Hippocampal formation (tissue), 2 donors: ENCODE results near the gene RUNX1.

Source experiments
- DNase-seq, 2 donors: peaks; one replicate each; lab custom pipeline; 2025; lab: John Stamatoyannopoulos, UW

The RUNX1 gene

DNA sequence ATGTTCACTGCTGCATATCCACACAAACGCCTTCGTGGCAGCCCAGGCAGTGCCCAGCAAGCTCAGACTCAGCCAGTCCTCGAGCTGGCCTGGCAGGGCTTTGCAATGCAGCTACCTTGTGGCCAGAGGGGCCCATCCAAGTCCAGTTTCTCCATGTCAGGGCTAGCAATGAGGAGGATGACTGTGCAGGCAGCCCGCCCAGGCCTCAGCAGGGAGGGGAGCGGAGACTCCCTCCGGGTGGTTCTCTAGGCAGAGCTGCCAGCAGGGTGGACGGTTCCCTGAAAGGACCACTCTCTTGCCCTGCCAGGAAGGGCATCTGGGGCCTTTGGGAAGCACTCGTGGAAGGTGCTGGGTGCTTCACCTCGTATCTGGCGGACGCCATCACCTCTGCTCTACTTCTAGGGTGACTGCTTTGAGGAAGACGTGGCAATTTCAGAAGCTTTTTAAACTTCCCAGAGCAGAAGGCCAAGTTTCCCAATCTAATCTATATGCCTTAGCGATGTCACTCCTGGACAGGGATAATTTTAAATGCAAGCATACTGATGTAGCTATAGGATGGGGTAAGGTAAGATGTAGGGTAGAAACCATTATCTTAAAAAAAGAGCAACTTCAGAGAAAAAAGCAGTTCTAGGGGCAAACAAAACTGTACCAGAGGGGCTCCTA is 56.2 kb downstream of the RUNX1 start:
- no peak for DNase-seq

DNA sequence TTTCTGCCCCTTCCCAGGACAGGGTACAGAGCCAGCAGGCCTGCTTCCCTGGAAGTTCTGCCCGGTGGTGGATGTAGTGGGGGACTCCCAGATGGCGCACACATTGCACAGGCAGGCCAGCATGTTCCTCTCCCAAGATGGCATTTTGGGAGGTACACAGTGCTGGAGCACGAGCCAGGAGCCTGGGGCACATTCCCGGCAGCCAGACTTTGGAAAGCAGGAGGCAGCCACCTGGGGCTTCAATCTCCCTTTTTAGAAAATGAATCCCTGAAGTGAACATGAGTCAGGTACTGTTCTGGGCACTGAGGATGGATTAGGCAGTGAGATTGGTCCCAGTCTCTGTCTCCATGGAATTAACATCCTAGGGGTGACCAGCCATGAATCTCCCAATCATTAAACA is 56.9 kb downstream of the RUNX1 start:
- DNase-seq: no peak

DNA sequence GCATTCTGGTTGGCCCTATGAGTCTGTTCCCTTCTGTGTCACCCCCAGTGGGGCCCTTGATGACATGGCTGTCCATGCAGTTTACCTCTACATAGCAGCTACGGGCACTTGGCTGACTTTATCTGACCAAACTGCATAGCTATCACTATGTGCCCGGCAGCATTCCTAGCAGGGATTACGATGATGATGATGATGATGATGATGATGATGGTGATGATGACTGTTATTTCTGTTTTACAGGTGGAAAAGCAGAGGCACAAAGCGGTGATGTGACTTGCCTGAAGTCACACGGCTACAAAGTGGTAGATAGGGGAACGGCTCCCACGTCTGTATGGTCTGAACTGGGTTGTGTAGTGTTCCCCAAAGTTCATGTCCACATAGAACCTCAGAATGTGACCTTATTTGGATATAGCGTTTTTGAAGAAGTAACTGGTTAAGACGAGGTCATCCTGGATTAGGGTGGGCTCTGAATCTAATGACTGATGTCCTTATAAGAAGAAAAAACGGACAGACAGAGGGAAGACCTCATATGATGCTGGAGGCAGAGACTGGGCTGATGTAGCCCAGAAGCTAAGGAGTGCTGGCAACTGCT is 57.6 kb downstream of the RUNX1 start:
- DNase-seq: no peak

DNA sequence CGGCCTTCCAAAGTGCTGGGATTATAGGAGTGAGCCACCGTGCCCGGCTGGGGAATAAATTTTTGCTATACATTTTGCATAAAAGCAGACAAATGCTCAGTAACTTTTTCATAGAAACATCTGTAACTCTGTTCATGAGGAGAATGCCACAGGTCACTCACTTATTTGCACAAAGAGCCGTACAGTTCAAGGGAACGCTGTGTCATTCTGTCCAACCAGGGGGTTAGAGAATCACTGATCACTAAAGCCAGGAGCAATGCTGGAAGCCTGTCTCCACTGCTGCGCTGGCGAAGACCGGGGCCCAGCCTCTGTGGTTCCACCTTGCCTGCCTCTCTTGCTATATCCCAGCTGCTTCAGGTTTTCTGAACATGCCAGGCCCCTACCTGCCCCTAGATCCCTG is 58.3 kb downstream of the RUNX1 start:
- DNase-seq: no peak

DNA sequence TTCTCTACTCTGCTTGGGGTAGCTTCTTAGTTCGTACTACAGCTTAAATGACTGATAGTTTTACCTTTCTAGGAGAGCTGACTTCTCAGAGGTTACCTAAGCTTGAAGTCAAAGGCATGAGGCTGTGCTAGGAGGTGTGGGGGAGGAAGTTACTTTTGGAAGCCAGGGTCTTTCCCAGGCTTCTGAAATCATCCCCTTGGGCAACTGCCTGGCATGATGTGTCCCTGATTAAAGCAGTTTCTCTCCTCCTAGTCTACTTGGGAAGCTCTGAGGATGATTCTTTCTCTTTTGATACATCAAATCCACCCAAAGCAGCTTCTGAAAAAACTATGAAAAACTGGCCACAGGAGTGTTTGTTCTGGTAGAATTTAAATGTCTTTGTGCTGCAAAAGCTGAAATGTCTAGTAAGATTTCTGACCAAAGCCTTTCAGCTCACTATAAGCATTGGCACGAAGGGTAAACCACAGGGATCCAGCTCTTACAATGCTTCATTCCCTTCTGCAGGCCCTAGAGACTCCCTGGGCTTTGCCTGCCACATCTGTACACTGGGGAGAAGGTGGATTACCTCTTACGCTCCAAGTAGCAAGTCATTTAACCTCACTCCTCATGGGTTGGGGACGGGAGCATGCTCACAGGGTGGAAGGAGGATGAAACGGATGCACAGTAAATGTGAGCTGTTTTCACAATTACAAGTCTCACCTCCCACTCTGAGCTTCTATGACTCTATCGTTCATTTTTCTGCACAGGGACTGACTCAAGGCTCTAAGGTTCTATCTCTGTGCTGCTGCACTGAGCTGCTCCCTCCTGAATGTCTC is 59.6 kb downstream of the RUNX1 start:
- no peak for DNase-seq

DNA sequence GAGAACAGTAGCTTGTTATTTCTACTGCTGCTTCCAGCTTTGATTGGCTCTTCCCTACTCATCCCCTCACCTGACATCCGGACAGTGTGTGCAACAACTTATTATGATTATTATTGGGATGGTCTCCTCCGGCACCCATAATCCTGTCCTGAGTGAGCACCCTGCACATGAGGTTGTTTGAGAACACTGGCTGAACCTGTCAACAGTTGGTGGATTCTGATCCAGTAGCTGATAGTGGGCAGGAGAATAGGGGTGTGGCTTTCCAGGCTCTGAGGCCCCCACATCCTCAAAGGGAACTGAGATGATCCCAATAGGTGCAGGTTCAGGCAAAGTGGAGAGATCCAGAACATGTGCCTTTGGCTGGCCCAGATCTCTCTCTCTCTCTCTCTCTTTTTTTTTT is 60.5 kb downstream of the RUNX1 start:
- no peak for DNase-seq

DNA sequence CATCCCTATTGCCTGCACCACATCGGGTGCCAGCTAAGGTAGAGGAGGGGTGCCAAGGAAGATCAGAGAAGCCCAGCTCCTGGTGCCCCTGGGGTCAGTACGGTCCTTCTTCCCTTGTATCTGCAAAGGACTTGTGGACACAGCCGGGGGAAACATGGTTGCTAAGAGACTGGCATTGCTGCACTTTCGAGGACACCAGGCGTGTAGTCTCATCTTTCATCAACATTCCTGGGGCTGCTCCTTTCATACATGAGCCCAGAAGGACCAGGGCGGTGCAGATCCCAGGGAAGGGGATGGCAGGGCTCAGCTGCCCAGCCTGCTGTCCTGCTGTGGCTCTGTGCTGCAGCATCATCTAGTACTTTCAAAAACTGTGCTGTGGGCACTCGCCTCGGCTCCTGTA is 61.0 kb downstream of the RUNX1 start:
- DNase-seq: no peak

DNA sequence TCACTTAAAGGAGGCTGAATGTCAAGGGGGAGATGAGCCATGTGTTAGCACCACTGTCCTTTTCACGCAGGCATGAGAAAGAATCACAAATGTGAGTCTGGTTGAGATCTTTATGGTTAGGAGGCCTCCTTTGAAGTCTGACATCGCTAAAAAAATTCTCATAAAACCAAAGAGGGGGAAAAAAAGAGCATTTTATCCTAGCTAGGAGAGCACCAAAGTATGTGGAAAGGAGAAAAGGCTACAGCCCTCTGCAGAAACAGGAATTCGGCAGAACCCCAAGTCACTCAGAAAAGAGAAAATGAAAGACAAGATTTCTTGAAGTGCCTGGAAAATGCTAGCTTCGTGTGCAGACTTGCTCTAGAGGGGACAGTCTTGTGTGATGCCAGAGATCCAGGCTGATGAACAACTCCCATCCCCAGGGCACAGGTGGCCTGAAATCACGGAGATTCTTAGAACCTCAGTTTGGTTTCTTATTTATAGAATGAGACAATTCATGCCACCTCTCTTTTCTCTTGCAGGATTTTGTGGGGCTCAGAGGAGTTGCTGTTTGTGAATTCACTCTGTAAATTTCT is 61.5 kb downstream of the RUNX1 start:
- no peak for DNase-seq

DNA sequence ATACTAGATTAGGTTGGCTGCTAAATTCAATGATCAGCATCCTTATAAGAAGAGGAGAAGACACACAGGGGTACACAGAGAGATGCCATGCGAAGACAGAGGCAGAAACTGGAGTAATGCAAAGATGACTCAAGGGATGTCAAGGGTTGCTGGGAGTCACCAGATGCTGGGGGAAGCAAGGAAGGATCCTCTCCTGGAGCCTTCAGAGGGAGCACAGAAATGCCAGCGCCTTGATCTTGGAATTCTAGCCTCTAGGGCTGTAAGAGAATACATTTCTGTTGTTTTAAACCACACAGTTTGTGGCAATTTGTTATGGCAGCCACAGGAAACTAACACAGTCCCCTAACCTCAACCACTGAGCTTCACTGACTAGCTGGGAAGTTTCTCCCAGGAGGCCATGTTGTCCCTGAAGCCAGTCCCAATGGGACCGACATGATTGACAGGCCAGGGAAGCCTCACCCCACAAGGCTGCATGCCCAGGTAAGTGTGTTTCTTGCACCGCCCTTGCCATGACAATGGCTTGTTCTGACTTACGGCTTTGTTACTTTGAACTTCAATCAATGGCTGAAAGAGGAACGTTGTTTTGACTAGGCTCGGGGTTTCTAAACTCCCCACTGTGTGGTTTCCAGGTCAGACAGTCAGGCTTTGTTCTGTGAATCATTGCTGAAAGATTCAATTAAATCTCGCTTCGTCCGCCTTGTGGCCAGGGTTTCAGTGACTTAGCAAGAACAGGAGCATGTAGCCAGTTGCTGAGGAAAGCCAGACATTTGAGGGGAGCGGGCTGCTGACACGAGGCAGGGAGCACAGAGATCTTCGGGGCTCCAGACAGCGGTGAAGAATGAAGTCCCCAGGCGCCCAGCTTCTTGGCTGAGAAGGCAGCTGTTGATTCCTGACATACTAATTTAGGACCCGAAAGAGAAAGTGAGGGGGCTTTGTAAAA is 62.3 kb downstream of the RUNX1 start:
- no peak for DNase-seq

DNA sequence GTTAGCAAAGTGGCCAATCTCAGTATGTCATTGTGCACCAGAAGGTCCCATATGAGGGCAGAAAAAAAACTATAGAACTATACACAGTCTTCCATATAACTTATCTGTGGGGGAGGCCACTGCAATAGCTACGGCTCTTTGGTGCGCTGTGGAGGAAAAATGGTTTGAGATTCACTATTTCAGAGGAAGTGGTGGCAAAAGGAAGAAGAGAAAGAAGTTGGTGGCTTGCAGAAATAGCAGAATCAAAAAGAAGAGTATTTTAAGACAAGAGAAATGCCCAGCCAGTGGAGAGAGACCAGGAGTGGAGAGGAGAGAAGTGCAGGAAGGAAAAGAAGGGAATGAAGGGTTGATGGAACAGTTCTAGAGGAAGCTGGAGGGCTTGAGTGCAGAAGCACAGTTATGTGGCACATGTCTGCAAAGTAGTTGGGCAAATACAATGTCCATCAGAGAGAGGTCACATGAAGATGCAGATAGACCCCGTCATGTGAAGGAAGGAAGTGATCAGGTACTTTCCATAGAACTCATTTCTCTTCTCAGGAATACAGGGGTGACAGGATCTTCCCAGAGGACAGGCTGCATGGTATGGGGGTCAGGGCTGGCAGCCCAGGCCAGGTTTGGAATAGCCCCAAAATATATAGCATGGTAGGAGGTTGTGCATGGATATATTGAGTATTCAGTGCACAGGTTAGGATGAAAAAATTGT is 64.6 kb downstream of the RUNX1 start:
- DNase-seq: no peak

DNA sequence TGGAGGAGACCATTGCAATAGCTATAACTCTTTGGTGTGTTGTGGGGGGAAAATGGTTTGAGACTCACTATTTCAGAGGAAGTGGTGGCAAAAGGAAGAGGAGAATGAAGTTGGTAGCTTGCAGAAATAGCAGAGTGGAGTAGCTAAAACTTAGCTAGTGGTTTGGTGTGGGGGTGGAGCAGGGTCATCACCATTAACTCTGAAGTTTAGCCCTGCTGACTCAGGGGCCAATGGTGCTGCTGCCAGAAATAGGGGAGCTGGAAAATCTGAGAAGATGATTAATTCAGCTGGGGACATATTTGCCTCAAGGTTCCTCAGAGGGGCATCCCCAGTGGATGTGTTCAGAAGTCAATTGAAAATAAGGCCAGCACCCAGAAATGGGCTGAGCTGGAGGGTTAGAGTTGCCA is 65.4 kb downstream of the RUNX1 start:
- no peak for DNase-seq

DNA sequence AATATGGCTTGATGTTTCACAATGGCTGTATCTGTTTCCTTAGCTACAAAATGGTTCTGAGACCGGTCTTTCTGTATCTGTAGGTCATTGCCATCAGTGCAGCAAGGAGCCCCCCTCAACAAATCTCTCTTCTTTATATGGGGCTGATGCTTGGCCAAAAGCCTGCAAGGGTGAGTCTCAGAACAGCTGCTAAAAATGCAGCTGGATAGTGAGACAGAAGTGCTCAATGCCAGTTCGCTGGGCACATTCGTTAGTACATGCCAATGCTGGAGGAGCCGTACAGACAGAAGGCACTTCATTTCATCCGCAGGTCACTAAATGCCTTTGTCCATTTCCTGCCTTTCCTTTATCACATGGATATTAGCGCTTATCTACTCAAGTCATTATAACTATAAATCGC is 67.3 kb downstream of the RUNX1 start:
- no peak for DNase-seq

DNA sequence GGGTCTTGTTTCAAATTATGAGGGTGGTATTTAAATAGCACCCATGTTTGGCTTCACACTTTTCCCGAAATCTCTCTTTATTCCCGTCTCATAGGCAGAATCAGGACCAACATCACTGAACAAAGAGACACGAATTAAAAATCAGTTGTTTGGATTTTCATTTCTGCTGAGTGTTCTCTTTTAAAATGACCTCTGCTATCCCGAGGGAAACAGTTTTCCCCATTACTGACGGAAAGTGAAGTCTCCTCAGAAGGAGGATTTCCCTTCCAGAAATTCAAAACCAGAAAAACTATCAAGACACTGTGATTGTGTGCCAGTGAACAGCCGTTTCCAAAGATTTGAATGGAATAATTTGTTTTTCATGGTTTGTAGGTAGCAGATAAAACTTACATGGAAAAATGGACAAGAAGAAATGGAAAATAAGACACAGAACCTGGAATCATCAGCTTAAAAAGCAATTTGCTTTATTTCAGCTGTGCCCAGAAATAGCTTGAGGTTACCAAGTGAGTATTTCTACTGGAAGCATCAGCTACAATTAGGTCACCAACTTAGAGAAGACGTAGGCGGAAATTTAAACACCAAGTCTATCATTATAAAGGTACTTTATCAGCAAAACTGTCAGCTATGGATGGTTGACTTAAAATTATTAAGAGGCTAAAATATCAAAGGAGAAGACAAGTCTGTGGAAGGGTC is 68.5 kb downstream of the RUNX1 start:
- DNase-seq: no peak

DNA sequence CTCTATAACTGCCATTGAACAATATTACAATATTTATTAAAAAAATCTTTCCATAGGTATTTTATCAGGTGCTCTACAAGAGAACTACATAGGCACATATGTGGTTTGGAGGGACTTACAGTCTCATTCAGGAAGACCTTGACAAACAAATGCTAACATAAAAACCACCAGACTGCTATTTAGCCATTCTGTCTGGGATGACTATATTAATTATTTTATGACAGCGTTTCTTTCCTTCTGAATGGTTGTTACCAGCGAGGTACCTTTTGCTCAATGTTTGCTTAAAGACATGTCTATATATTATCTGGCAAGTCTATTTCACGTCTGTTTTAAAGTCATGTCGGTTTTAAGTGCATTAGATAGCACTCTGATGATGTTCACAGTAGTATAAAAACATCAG is 69.7 kb downstream of the RUNX1 start:
- no peak for DNase-seq

DNA sequence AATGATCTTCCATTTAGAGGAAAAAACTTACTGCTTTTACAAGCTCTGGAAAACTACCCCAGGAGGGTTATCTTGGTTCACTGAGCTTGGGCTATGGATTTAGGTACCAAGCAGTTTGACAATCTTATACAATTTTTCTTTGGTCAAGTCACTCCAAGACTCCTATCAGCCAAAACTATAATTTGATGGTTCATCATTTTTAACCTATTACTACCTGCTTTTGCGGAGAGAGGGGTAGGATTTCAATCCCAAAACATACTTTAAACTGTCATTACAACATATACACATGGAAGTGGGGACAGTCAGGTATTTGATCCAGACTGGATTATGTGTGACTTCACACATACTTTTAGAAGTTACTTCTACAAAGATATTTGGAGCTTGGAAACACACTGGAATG is 71.8 kb downstream of the RUNX1 start:
- no peak for DNase-seq

DNA sequence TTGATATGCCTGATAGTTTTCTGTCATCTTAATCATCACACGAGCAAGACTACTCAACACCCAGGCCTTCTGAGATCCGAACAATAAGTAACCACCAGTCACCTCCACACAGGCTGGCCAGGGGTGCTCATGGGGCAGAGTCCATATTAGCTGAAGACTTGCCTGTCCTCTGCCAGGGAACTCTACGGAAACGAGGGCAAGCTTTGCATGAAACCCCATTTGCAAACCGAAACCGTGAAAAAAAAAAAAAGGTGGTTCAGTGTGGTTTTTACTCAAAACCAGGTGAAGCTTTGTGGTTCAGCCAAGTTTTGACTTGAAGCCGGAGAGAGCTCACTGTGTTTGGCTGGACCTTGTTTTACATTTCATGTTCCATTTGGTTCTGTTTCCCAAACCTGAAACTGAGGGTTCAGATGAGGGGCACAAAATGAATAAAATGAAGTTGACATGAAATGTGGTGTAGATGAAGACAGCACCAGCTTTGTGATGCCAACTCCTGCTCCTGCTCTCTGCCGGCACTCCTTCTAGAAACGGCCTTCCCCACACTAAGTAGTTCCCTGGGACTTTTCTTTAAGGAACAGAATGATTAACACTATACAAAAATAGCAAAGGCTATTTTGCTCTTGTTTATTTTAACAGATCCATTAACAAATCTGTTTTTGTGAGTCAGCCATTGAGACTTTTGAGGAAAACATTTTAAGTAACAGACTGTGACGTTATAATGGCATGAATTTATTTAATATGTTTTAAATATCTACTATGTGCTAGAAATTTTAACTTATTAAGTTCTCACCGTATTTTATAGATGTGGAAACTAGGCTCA is 74.7 kb downstream of the RUNX1 start:
- no peak for DNase-seq

DNA sequence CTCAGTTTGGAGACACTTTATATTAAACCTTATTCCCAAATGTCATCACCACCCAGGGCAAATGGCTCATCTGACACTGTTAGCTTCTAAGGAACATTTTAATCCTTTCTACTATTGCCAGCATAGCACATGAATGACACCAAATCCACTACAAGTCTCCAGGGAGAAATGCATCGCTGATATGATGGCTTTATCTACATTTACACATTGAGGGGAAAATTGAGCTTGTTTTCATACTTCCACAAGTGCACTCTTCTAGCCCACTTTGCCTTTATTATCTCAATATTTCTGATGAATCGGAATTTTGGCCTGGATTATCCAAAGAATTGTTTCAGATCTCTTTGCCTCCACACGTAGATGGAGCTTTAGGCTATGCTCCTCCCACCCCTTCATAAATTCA is 75.4 kb downstream of the RUNX1 start:
- no peak for DNase-seq

DNA sequence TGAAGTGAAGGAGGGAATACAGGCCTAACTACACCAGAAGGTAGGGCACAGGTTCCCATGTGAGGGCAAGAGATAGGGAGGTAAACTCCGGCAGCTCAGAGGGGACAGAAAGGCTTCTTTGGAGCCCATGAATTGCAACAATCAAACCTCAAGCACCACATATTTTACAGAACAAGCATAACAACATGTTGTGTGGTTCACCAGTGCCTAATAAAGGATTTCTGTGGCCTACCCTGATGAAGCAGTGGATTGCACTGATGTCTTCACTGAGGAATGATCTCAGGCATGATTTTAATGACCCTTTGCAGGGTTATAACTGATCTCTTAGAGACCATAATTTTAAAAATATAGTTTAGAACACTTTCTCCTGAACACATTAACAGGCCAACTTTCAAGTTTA is 77.4 kb downstream of the RUNX1 start:
- DNase-seq: no peak

DNA sequence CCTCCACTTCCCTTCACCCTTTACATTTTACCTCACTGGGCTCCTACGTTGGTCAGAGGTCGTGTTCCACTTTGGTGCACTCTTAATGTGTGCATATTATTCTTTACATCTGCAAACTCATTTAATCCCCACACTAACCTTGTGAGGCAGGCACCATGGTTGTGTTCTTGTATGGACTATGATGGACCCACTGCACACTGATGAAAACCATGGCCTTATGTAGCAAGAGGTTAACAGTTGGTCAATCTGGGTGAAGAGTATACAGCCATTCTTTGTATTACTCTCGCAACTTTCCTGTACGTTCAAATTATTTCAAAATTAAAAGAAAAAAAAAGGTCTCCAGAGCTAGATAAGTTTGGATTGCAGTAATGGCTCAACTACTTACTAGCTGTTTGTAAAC is 78.5 kb downstream of the RUNX1 start:
- no peak for DNase-seq

DNA sequence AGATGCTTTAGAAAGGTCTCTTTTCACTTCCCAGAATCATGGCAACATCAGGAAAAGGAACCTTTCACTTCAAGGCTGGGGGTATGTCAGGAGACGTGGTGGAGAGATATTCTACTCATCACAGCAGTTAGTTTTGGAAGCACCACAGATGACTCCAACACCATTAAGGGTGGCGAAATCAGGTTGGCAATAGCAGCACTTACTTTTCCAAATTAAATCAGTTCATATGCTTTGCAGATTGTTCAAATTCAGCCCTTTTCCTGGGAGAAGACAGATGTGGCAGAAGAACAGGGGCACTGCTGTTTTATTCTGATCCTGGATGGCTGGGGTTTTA is 79.0 kb downstream of the RUNX1 start:
- no peak for DNase-seq
